HG02938 (cell line): ENCODE data around the gene AJAP1.

Experiments
- ATAC-seq: cut with Tn5 transposase; IDR thresholded peaks from one replicate; pipeline ENCODE4 v1.9.1; 2021; ENCODE audit warnings: mild to moderate bottlenecking, moderate library complexity; ENCODE audit not compliant: unreplicated experiment

AJAP1 gene

DNA sequence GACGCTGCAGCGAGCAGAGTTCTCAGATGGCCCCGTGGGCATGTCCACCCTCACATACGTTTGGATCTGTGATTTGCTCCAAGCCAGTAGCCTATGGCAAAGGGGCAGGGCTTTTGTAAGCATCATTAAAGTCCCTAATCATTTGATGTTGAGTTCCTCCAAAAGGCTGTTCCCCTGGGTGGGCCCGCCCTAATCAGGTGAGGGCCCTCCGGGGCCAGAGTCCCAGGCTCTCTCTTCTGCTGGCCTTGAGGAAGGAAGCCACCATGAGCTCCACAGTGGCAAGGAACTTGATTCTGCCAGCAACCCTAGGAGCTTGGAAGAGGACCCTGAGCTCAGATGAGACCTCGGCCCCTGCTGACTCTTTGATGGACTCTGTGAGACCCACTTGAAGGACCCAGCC is 25.4 kb upstream of the AJAP1 start:
- ATAC-seq = no peak

DNA sequence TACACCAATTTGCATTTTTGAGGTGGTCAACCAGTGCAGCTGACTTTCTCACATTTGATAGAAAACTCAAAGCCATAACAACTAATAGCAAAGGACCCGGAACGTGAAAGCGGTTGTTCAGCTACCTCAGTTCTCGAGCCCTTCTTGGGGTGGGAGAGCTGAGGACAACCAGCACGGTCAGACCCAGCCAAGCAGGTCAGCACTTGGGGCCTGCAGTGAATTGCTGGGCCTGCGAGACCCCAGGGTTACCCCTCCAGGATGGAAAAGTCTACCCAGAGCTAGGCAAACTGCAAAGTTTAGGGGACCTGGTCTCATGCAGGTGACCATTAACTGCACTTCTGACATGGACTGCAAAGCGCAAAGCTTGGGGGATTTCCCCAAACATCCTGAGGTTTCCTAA is 23.8 kb upstream of the AJAP1 start:
- no peak for ATAC-seq

DNA sequence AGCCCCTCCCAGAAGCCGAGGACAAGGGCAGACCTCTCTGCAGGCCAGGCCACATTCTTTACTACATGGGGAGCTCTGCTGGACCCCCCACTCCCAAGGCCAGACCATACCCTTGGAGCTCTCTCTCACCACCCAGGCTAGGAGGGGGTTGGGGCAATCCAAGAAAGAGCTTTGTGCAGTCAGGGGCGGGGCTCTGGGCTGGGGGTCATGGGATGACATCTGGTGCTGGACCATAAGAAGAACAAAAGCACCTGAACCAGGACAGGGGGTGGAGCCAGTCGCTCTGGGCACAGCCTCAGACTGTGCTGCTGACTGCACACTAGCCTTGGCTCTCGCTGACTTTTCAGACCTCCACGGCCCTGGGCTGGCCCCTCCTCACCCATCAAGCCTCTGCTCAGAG is 23.1 kb upstream of the AJAP1 start:
- no peak for ATAC-seq

DNA sequence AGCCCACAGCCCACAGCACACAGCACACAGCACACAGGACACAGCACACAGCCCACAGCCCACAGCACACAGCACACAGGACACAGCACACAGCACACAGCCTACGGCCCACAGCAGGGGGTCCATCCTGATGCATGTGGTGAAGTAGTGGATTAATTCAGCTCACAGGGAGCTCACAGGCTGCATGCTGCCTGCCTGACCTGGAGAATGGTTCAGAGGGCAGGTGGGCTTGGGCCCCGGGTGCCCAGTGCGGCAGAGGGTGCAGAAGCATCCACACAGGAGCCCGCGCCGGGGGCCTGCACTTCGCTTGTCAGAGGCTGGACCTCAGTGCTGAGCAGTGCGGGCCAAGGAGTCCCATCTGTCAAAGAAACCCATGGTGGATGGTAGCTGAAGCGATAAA is 21.1 kb upstream of the AJAP1 start:
- ATAC-seq = no peak

DNA sequence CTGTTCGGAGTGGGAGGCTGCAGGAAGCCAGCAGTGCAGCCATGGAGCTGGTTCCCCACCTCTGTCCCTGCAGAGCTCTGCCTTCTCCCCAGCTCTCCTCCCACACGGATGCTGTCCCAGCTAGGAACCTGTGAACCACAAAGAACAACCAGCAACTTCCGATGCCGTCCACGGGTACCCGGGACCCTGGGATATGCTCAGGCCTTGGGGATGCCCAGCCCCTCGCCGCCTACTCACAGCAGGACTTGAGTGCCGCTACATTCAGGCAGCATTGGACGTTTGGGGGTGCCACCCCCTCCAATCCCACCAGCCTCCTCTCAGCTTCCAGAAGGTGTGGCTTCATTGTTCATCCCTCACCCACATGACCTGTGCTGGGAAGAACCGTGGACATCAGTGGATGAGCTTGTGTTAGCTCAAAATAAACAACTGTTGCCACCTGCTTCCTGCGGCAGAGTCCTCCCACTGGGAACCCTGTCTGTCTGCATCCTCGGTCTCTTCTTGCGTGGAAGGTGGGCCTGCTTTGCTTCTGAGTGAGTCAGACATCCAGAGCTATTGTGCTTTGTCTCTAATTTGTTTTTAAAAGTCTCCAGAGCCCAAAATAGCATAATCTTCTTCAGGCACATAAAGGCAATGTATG is 20.1 kb upstream of the AJAP1 start:
- ATAC-seq = no peak

DNA sequence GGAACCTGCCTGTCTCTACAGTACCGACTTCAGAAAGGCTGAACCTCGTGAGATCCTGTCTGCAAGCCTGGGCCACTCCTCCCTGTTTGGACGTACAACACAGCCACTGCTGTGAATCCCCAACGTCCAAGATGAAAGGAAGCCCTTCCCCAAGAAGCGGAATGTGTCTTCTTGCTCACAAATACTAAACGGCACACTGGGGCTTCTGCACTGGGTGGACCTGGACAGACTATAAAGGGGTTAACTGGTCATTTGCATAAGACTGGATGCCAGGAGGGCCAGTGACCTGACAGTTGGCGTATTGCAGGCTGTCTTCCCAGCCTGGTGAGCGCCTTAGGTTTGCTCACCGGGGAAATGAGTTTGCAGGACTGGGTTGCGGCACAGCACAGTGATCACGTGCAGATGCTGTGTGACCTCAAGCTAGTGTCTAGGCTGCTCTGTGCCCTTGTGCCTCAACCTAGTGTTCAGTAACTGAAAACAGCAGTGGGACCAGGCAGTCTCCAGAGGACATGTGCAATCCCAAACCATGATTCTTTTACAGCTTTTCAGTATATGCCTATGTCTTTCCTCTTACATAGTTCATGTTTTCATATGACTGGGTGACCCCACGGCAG is 19.5 kb upstream of the AJAP1 start:
- no peak for ATAC-seq

DNA sequence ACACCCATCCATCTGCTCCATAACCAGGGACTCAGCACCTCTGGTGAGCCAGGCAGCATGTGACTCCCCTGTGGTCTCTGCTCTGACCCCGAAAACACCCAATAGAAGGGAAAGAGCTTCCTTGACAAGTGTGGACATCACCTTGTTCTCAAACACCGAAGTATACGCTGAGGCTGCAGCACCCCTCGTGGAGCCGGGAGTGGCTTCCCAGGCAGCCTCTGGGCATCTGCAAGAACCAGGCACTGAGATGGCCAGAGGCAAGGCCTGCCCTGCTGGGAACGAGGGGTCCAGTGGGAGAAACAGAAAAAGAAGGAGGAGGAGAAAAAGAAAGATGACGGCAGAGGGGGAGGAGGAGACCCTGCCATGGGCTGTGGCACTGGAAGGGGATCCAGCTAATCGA is 18.2 kb upstream of the AJAP1 start:
- no peak for ATAC-seq

DNA sequence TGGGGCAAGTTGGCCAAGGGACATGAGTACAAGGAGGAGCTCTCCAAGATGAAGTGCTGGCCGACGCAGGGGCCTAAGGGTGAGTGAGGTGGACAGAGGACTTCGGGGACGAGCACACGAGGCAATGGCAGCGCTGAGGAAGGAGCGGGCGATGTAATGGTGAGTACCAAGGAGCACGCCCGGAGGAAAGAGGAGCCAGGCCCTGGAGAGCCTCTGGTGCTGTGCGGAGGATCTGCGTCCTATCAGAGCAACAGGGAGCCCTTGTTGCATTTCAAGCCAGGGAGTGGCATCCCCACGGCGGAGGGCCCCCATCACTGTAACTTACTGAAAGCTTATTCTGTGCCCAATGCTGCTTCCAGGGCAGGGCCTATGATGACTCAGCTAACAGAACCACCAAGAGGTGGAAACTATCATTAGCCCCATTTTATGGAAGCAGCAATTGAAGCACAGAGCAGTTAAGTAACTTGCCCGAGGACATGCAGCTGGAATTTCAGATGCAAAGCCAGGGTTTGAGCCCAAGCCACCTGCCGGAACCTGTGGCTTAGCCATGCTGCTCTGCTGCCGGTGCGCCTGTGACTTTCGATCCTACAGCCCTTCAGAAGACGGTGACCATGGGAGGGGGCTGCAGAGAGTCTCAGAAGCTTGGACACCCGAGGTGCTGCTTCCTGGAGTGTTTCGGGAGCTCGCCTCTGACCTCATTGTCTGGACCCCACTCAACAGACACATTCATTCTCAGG is 17.6 kb upstream of the AJAP1 start:
- ATAC-seq = no peak

DNA sequence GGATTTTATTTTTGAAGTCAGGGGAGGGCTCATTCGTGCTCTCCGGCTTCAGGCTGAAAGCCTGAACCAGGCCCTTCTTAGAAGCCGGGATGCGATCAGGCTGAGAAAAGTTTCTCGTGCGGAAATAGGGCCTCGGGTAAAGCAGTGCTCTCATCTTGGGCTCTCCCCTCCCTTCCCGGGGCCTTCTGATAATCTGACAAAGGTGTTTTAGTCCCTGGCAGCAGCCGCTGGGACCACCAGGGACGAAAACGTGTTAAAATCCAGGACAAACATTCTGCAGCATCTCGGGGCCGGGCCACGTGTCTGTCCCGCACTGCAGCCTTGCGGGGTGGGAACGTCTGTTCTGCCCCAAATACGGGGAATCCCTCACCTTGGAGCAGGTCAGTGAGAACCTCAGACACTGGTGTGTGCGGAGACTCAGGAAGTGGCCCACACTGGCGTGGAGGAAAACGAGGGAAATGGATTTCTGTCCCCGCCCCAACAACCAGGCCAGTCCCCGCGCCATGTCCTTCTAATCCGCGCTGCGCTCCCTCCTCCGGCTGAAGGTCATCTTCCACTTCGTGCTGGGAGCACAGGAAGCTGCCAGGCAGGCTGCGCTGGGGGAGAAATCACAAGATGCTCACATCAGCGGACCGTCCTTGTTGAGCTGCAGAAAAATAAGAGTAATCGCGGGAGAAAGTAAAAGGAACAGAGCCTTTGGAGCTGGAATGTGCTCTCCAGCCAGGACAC is 16.6 kb upstream of the AJAP1 start:
- ATAC-seq = no peak

DNA sequence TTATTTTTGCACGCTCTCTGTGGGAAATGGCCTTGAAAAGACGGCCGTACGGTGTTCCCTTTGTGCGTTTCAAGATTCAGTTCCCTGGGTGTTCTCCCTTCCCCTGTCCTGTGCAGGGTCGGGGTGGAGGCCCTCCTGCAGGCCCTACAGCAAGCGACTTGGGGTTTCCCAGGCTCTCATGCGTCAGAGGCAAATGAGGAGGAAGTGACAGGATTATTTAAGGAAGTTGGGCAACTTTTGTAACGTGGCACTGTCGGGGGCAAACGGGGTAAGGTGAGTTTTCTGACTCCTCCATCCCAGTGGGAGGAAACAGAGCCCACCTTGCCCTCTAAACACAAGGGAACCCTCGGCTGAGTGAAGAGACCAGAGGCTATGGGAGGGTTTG is 16.1 kb upstream of the AJAP1 start:
- ATAC-seq = no peak

DNA sequence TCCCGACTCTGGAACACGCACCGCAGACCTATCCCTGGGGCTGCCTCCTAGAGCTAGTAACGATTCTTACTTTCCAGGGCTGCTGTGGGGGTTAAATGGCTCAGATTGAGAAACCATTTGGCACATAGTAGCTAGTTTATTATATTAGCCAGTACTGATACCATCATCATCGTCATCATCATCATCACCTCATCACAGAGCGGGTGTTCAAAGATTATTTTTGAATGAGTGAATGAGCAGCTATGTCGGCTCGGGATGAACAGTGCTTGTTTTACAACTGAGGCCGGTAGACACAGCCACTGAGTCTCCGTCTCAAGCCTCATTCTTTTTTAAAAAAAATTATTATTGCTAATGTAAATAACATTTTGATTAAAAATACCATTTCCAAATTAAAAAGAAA is 13.5 kb upstream of the AJAP1 start:
- ATAC-seq = no peak

DNA sequence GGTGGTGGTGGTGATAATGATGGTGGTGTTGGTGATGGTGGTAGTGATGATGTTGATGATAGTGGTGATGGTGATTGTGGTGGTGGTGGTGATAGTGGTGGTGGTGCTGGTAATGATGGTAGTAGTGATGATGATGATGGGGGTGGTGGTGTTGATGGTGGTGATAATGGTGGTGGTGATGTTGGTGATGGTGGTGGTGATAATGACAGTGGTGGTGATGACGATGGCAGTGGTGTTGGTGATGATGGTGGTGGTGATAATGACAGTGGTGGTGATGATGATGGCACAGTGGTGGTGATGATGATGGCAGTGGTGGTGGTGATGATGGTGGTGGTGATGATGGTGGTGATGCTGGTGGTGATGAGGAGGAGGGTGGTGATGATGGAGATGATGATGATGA is 7.0 kb upstream of the AJAP1 start:
- ATAC-seq = no peak

DNA sequence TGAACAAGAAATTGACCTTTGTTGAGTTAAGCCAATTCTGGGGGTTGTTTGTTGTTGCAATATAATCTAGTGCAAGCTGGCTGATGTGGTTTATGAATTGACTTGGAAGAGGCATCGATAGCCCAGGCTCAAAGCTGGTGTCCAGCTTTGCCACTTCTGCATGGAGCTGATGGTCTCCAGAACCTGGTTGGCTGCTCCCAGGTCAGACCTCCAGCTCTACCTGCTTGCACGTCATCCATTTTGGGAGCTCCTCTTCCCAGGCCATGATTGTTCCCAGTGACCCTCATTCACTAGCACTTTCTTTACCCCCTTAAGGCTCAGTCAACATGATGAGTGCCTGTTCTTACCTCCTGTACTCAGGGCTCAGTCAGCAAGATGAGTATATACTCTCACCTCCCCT is 5.8 kb upstream of the AJAP1 start:
- ATAC-seq = no peak

DNA sequence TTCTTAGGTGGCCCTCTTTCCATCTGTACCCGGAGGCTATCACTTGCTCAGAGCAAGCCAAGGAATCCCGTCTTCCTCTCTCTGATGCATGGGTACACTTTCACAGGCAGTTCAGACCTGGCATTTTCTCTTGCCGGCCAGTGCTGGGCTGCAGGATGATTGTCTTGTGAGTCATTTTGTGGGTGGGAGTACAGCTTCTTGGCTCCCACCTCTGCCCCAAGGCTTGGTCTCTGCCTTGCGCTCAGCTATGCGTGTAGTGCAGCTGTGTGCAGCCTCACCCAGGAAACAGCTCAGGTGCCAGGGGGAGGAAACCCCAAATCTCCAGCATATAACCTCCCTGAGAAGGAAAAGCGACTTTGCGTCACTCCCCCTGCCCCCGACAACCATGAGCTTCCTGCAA is 3.9 kb upstream of the AJAP1 start:
- ATAC-seq = no peak

DNA sequence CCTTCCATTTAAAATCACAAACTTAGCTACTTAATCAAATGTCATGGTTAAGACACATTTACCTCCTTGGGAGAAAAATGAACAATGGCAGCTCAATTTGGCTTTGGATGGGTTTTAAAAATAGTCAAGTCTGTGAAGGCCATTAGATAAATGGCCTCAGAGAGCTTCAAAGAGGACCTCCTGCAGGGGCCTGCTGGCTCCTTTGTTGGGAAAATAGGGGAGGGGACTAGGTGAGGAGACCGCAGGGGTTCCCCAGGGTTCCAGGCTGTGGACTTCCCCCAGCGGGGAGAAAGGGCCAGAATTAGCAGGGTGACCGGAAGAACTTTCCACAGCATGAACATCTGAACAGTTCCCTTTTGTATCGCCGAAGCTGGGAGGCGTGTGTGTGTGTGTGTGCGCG is 3.4 kb upstream of the AJAP1 start:
- ATAC-seq = no peak

DNA sequence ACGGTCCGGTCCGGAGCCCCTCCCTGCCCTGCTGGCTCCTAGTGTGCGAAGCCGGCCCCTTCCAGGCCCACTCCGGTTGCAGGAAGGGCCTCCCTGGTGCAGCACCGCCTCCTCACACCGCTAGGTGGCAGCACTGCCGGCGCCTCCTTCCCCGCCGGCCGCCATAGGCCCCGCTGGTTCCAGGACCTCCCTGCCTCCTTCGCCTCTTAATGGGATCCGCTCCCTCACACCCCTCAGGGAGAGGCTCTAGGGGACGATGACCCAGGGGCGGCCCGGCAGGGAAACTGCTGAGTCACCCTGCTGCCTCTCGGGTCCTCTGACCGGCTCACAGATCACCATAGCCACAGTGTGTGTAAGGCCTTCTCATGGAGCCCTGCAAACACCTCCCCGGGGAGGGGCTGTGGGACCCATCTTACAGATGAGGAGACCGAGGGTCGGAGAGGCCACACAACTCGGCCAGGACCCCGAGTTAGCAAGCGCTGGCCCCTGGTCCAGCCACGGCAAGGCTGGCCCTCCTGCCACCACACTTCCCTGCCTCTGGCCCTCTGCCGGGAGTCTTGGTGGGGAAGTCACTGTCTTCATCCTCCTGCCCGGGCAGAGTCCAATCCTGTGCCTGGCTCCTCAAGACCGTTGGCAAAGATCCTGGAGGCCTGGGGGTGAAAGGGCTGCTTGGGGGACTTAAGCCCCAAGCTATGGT is 1.6 kb upstream of the AJAP1 start:
- no peak for ATAC-seq

DNA sequence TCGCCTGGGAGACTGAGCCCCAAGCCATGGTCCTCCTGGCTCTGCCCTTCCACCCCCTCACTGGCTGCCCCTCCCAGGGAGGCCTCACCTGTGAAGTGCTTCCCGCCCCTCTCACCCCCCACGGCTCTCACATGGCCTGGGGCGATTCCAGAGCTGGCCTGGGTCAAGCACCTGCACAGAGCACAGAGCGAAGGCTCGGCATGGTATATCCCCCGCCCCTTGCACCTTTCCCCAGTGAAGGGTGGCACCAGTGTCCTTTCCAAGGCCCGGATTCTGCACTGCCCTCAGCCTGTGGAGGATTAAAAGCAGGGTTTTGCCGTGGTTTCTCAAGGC is 1.1 kb upstream of the AJAP1 start:
- ATAC-seq = no peak

DNA sequence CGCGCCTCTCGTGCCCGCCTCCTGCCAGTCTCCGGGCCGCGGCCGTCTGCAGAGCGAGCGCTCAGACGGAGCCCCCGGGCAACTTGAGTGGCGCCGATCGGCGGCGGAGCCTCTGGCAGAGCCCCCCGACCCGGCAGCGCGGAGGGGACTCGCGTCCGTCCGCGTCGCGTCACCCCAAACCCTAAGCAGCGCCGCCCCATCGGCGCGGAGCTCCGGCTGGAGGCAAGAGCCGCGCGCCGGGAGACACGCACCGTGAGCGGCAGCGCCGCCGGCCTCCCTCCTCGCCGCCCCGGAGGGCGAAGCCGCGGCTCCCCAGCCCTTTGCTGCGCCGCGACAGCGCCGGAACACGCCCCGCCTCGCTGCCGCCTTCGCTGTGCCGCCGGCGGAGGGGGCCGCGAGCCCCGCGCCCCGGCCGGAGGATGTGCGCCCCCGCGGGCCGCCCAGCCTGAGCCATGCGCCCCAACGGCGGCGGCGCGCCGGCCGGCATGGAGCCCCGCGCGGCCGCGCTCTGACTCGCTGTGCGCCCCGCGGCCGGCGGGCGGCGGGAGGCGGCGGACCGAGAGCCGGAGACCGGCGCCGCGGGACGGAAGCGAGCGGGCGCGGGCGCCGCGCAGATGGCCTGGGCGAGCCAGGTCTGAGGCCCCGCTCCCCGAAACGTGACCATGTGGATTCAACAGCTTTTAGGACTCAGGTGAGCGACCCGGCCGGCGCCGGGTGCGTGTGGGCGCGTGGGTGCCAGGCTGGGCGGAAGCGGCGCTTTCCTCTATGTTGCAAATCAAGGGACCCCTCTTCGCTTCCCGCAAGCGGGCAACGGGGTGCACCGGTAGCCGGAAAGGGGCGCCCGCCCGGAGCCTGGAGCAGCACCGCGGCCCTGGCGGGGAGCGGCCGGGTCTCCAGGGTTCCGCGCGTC is 610 bp downstream of the AJAP1 start:
- ATAC-seq = no peak

DNA sequence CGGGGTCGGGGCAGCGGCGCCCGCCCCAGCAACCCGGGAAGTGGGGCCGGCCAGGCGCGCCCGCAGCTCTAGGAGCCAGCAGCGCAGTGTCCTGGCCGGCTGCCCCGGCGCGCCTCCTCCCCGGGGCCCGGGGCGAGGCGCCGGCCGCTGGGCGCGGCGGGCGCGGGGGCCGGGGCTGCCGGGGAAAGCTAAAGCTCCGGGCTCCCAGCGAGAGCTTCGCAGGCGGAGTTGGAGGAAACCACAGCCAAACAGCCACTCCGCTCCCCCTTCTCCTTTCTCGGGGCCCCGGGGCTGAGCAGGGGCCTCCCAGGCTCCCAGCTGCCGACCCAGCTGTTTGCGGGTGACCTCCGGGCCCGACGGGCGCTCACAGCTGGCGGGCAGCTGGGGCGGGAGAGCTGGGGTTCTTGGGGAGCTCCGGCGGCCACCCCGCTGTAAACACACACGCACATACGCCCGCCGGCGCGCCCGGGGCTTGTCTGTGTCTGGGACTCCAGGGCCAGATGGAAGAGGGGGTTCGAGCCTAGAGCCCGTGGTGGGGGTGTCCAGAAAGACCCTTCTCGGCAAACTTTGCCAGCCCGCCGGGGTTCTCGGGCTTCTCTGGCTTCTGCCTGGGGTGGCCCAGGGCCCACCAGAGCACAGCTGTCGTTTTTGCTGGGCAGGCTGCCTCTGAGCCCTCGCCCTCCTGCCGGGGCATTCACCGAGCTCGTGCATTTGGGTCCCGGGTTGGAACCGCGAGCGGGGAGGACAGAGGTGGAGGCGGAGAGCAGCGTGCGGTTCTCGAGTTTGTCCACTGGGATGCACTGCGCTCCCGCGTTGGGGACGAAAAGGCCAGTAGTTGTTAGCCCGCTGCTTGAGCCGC is 1.5 kb downstream of the AJAP1 start:
- no peak for ATAC-seq
